HG03196 (cell line): ENCODE data around the gene NAALADL1.
"Not testable (repeated sequence)": the region's sequence is repeated elsewhere in the genome, so short reads cannot be mapped to it uniquely, and the experiment has no call there.

Source experiments
- ATAC-seq: cut with Tn5 transposase; IDR thresholded peaks from one replicate; pipeline ENCODE4 v1.9.1; 2021; ENCODE audit not compliant: unreplicated experiment

NAALADL1 gene

DNA sequence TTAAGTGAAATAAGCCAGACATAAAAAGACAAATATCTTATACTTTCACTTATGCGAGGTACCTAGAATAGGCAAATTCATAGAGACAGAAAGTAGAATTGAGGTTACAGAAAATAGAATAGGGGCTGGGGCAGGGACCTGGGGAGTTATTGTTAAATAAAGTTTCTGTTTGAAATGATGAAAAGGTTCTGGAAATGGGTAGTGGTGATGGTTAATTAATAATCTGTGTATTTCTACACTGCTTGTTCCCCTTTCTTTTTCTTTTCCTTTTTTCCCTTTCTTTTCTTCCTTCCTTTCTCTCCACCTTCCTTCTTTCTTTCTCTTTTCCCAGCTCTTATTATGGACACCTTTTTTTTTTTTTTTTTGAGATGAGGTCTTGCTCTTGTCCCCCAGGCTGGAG is 2.8 kb downstream of the NAALADL1 start:
- no peak for ATAC-seq

DNA sequence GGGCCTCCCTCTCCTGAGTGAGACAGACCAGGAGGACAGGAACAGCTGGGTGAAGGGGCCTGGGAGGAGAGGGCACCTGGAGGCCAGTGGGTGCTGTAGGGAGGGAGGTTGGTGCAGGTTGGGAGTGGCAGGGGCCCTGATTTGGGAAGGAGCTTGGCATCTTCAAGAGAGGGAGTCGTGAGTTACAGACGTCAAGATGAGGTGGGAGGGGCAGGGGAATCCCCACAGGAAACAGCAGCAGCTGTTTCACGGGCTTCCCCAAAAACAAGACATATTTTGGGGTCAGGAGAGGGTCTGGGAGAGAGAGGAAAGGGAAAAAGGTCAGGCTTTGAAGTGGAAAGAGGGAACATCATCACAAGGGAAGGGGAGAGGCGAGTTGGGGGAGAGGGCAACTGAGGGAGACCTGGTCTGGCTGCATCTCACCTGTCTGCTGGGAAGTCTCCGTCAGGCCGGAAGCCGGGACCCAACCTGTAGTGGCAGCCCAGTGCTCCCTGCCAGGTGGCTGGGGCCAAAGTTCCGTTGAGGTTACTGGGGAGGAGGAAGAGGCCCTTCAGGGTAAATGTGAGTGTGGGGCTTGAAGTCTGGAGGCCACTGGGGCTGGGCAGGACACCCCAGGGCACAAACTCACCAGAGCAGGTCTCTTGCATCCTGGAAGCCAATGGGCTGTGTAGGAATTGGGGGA is 4.4 kb downstream of the NAALADL1 start:
- no peak for ATAC-seq

DNA sequence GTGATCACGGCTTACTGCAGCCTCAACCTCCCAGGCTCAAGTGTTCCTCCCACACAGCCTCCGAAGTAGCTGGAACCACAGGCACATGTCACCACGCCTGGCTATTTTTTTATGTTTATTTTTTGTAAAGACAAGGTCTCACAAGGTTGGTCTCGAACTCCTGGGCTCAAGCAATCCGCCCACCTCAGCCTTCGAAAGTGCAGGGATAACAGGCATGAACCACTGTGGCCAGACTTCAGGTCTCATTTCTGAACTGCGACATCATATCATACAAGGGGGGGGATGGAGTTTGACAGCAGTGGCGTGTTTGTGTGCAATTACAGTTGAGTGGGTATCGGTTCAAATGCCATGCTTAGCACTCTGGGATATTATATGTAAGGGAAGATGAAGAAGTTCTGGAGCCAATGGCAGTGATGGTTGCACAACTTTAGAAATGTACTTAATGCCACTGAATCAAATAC is 6.9 kb downstream of the NAALADL1 start:
- ATAC-seq, result no peak

DNA sequence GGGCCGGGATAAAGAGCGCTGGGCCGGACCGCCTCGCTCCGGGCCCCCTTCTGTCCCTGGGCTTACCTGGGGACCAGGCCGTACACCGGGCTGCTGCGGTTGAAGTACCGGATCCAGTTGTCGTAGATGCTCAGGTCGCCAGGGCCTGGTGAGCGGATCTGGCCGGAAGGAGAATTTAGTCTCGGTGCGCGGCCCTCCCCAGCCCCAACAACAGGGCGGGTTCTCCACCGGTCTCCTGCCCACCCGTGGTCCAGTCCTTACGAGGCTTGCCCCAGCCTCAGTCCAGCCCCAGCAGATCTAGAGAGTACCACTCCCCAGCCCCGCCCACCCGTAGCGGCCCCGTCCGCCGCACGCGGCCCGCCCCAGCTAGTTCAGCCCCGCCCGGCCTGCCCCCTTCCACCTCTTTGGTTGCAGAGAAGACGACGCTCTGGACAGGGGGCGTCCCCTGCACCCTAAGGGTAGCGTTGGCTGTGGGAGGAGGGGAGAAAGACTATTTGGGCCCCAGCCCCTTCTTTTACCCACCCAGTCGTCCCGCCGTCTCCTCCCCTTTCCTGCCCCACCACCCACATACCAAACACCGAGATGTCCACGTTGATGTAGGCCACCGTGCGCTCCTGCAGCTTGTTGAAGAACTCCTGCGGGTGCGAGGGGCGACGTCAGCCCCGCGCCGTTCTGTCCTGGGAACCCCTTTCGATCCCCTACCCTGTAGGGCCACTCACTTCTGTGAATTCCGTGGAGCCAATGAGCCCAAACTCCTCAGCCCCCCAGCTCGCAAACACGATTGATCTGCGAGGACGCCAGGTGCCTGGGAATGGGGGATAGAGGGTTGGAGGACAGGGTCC is 10.6 kb downstream of the NAALADL1 start:
- ATAC-seq, result no peak

DNA sequence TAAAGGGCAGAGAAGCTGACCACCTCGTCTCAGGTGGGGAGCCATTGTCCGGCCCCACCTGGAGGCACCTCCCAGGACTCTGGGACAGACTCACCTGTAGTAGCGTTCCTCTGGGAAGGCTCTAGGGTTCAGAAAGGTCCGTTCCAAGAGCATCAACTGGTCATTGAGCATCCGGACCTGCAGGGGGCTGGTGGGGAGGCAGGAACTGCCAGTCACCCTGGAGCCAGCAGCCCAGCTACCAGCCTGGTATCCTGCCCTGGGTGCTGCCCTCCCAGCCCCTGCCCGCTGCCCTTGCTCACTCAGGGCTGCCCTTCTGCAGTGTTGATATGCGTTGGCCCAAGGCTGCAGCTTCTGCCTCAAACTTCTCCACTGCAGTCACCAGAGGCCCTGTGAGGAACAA is 12.6 kb downstream of the NAALADL1 start:
- ATAC-seq, result no peak

DNA sequence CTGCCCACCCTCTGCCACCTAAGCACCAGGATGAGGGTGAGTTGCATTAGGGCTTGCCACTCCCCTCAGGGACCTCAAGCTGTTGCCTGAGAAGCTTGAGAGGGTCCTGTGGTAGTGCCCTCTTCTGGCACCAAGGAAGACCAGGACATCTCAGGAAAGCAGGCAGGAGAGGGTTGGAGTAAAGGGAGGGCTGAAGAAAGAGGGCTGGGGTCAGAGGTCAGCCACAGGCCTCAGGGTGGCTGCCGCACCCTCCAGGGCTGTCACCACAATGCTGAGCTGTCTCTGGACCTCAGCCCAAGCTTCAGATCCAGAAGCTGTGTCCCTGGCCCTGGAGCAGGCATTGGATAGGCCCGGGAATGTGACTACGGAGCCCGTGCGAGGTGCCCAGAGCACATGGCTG is 13.3 kb downstream of the NAALADL1 start:
- no peak for ATAC-seq

DNA sequence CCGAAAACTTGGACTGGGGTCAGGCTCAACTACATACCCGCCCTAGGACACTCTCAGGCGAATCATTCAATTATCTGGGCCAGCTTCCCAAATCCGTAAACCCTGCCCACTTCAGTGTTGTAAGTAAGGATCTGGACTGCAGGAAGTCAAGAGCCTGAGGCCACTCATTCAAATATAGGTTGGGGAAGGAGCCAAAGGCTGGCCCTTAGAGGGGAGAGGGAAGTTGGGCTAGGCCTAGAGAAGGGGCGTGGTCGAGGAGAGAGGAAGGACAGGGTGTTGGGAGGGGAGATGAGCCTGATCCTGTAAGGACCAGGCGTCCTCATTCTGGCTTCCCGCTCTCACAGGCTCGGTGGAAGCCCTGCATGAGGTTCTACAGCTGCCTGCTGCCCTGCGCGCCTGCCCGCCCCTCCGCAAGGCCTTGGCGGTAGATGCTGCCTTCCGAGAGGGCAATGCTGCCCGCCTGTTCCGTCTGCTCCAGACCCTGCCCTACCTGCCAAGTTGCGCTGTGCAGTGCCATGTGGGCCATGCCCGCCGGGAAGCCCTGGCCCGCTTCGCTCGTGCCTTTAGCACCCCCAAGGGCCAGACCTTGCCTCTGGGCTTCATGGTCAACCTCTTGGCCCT is 14.4 kb downstream of the NAALADL1 start:
- no peak for ATAC-seq

DNA sequence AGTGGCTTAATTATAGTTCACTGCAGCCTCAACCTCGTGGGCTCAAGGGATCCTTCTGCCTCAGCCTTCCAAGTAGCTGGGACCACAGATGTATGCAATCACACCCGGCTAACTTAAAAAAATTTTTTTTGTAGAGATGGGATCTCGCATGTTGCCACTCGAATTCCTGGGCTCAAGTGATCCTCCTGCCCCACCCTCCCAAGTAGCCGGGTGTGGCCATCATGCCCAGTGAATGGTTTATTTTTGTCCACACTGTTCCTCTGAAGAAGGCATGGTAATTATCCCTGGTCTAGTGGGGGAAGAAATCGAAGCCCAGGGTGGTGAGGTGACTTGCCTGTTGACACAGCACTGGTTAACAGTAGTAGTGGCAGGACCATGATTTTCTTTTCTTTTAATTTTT is 15.5 kb downstream of the NAALADL1 start:
- ATAC-seq, result no peak

DNA sequence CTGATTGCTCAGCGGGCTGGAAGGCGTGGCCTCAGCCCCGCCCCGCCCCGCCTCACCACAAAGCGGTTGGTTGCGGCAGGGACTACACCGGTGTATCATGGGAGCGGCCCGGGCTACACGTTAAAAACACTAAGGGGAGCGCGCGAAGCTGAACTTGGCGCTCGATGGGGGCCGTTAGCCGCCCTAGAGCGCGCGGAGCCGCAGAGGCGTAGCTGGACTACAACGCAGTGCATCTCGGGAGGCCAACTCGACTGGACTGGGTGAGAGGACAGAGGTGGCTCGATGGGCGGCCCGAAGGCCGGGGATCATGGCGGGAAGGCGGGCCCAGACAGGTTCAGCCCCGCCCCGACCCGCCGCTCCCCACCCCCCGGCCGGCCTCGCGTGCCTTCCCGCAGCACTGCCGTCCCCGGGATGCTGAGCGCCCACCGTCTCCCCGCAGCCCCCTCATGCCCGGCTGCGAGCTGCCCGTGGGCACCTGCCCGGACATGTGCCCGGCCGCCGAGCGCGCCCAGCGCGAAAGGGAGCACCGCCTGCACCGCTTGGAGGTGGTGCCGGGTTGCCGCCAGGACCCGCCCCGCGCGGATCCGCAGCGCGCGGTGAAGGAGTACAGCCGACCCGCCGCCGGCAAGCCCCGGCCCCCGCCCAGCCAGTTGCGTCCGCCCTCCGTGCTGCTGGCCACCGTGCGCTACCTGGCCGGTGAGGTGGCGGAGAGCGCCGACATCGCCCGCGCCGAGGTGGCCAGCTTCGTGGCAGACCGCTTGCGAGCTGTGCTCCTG is 17.3 kb downstream of the NAALADL1 start, which contains the start of gene SAC3D1:
TSS of gene SAC3D1 (plus strand) at position 364 of the 776 bp plus-strand sequence. CDS start at position 447, 83 bp downstream.
- ATAC-seq, result peak; percentile 79

DNA sequence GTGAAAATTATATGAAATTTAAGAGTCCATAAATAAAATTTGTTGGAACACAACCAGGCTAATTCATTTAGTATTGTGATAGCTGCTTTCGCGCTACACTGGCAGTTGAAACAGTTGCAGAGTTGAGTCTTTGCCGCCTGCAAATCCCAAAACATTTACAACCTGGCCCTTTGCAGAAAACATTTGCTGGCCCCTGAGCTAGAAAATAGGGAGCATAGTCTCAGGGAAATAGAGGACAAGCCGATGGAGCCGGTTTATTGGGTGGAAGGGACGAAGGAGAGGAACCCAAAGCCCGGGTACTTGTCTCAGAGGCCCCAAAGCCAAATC is 17.9 kb downstream of the NAALADL1 start:
- no peak for ATAC-seq

DNA sequence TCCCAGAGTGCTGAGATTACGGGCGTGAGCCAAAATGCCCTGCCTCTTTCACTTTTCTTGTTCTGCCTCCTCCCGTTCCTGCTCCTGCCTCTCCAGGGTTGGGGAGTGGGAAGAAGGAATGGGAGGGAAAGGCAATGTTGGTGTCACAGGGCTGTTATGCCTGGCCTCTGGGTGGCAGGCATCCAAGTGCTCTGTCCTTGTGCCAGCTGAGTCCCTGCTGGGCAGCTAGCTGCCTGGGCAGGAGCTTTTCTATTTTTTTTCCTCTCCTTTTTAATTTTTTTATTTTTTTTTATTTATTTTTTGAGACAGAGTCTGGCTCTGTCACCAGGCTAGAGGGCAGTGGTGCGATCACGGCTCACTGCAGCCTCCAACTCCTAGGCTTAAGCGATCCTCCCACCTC is 21.4 kb downstream of the NAALADL1 start:
- ATAC-seq, result no peak

DNA sequence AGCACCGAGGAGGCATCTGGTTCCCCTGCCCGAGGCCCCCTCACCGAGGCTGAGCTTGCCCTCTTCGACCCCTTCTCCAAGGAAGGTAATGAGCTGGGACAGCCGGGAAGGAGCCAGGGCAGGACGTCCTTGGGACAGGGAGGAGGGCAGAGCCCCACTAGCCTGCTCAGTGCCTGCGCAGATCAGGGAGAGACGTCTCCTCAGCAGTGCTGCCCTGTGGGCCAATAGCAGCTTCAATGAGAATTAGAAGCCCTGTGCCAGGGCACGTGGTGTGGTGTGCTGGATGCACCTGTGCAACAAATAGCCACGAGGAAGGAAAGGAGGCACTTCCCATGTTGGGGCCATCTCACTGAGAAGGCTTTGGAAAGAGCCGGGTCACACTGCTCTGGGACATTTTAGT is 22.8 kb downstream of the NAALADL1 start:
- ATAC-seq, result no peak

DNA sequence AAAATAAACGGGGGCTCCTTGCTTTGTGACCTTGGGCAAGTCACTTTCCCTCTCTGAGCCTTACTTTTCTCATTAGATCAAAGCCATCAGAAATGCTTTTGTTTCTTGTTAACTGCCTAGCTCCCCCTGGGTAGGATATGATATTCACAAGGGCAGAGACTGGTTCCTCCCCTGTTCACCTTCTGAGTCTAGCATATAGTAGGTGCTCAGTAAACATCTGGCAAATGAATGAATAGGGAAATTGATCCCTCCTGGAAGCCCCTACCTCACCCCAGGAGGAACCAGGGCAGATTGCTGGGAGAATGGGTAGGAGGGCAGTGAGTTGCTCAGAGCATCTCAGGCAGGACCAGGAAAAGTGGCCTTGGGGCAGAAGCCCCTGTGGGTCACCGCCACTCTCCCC is 23.9 kb downstream of the NAALADL1 start:
- ATAC-seq, result no peak

DNA sequence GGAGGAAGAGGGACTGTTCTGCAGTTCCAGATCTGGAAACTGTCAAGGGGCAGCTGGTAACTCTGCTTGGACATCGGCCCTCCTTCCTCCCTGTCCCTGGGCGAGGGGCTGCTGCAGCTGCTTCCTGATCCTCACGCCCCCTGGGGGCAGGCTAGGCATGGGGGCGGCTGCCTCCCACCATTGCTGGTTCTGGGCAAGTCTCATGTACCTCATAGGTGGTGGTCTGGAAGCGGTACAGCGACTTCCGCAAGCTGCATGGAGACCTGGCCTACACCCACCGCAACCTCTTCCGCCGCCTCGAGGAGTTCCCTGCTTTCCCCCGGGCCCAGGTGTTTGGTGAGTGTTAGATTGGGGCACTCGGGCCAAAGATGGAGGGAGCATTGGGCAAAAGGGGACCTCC is 26.1 kb downstream of the NAALADL1 start:
- ATAC-seq, result no peak

DNA sequence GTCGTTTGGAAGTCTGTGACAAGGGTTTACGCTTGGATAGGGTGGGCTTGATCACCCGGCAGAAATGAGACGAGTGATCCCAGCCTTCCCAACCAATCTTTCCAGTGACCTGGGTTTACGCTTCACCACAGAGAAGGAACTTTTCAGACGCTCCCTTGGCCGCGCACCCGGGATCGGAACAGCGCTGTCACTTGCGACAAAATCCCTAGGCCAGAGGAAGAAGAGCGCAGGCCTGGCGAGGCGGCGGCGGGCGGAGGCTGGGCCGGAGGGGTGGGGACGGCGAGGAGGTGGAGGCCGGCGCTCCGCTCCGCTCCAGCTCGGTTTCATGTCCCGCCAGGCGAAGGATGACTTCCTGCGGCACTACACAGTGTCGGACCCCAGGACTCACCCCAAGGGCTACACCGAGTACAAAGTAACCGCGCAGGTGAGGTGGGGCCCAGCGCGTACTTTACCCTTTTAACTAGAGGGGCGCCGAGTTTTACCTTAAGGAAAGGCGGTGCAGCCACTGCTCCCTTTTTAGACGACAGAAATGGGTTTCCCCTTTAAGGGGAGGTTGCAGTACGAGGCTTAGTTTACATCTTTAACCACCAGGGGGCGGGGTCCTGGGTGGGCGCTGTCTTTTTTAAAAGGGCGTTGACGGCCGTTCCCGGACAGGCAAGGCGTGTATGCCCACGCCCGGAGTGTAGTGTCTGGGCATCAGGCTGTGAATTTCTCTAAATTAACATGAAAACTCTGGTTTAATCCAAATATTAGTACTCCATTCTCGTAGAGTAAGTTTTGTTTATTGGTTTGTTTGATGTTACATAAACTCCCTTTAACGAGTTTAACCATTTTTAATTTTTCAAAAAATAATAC is 30.9 kb downstream of the NAALADL1 start, which contains the start of gene SNX15:
TSS of gene SNX15 (plus strand) at position 227 of the 855 bp plus-strand sequence. CDS start at position 326, 99 bp downstream.
- peak; percentile 77 for ATAC-seq

DNA sequence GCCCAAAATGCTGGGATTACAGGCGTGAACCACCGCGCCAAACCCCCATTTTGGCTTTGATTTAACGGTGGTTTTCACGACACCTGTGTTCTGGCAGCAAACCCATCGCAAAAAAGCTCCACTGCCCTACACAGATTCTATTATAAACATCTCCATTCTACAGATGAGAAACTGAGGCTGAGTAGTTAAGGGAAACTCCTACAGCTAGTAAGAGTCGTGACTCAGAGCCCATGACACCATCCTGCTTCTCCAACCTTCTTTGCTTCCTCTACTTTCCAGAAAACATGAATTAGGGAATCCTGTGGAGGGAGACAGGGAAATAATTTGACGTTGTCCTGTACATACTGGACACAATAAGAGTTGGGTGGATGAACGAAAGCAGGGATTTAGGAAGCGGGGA is 31.5 kb downstream of the NAALADL1 start:
- no peak for ATAC-seq

DNA sequence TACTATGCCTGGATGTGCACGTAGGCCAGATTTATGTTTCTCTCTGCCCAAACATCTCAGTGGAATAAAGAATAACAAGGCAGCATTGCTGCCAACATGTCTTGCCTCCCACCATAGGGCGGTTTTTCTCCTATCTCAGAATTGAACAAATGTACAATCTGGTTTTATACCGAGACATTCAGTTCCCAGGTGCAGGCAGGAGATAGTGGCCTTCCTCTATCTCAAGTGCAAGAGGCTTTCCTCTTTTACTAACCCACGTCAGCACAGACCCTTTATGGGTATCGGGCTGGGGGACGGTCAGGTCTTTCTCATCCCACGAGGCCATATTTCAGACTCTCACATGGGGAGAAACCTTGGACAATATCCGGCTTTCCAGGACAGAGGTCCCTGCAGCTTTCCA is 34.9 kb downstream of the NAALADL1 start:
- not testable (repeated sequence) for ATAC-seq

DNA sequence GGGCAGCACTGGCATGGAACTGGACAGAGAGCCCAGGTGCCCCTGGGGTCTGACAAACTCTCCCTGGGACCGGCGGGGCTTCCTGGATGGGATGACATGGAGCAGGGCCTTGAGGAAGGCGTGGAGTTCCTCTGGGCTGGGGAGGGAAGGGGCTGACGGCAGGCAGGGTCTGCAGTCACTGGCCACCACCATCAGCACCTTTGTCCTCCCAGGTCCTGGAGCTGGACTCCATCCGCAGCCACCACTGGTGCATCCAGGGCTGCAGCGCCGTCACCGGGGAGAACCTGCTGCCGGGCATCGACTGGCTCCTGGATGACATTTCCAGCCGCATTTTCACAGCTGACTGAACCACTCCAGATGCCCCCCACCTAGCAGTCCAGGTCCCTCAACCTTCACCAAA is 36.8 kb downstream of the NAALADL1 start:
- no peak for ATAC-seq

DNA sequence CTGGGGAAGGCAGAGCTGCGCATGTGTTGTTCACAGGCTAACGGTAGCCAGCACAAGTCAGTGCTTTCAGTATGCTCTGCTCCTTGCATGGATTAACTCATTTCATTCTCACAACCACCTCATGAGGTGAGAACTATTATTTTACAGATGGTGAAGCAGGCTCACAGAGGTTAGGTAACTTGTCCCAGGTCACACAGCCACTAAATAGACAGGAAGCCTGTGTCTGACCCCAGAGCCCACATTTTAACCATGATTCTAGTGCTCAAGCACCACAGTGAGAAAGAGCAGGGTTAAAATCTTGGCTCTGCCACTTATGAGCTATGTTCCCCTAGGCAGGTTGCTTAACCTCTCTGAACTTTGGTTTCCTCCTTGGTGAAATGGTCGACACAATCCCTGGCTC is 37.4 kb downstream of the NAALADL1 start:
- no peak for ATAC-seq

DNA sequence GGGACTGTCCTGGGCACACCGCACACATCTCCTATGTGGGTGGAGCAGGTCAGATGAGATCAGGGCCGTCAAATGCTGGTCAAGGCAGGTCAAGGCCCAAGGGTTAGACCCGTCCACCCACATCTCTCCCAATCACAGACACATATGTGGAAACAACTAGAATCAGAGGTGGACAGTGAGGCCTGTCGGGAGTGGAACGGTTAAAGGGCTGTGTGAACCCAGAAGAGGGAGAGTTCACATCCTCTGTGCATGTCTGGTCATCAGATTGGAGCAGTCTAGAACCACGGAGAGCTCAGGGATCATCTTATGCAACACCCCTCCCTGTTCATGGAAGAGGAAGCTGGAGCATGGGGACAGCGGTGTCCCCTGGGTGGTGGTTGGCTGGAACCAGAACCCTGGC is 38.5 kb downstream of the NAALADL1 start:
- no peak for ATAC-seq
